GM04503 (cell line): ENCODE results near the gene SCIN.
"Not testable (repeated sequence)": the region's sequence is repeated elsewhere in the genome, so short reads cannot be mapped to it uniquely, and the experiment has no call there.

Experiments
- DNase-seq: peaks from one replicate; pipeline ENCODE4 v3.0.0-alpha.2; 2012; ENCODE audit warnings: low read depth

SCIN gene

GRCh38 chr7:12648704-12649261 lies 78.3 kb downstream of the SCIN start:
- no peak for DNase-seq

DNA sequence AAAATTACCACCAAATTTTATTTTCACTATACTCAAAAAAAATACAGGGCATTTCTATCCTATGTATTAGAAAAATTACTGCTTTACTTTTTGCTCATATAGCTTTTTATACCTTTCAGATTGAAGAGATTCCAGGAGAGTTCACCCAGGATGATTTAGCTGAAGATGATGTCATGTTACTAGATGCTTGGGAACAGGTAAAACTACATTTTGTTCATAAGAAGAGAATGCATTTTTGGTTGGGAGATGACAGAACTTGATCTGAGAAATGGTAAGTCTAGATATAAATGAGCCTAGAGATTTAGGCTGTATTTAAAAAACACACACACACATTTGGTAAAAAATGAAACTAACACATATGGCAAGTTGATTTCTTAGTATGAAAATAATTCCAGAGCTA lies 78.8 kb downstream of the SCIN start:
- no peak for DNase-seq

- no peak for DNase-seq
Measured at GRCh38 chr7:12650080-12650479, 79.6 kb downstream of the SCIN start.

DNA sequence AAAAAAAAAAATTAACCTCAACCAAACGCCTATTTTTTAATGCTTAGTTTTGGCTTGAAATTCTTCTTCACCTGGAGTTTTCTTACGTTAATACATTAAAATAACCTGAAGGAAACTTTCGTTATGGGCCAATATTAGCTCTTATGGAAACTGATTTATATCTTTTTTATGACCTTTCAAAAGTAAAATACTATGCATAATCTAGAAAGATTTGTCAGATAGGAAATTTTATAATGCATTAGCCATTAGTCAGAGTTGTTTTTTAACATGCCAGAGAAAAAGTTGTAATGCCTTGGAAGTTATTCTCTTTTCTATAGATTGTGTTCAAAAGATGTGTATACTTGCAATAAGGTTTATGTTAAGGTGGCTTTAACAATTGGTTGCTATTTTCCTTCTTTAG lies 82.6 kb downstream of the SCIN start:
- no peak for DNase-seq

GRCh38 chr7:12653518-12653917 lies 83.0 kb downstream of the SCIN start:
- no peak for DNase-seq

GRCh38 chr7:12655161-12655560 lies 84.6 kb downstream of the SCIN start:
- no peak for DNase-seq

DNA sequence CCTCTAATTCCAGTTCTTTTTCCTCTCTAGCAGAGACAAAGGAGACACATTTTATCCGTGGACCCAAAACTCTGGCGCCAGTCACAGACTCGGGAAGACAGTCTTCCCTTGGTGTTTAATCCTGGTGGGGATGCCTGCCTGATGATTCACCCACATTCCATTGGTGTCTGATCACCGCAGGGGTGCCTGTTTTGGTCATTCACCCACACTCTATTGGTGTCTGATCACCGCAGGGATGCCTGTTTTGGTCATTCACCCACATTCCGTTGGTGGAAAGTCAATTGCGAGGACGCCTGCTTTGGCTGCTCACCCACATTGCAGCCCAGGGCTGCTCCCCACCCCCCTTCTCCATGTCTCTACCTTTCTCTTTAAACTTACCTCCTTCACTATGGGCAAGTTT lies 89.9 kb downstream of the SCIN start:
- peak; percentile 14 for DNase-seq

DNA sequence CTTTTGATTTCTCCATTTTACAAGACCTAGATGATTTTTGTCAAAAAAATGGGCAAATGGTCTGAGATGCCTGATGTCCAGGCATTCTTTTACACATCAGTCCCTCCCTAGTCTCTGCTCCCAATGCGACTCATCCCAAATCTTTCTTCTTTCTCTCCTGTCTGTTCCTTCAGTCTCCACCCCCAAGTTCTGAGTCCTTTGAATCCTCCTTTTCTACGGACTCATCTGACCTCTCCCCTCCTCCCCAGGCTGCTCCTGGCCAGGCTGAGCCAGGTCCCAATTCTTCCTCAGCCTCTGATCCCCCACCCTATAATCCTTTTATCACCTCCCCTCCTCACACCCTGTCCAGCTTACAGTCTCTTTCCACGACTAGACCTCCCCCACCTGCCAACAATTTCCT lies 90.5 kb downstream of the SCIN start:
- not testable (repeated sequence) for DNase-seq

DNA sequence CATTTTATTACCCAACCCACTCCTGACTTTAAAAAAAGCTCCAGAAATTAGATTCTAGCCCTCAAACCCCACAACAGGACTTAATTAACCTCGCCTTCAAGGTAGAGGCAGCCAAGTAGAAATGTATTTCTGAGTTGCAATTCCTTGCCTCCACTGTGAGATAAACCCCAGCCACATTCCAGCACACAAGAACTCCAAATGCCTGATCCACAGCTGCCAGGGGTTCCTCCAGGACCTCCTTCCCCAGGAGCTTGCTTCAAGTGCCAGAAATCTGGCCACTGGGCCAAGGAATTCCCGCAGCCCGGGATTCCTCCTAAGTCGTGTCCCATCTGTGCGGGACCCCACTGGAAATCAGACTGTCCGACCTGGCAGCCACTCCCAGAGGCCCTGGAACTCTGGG lies 91.1 kb downstream of the SCIN start:
- no peak for DNase-seq

DNA sequence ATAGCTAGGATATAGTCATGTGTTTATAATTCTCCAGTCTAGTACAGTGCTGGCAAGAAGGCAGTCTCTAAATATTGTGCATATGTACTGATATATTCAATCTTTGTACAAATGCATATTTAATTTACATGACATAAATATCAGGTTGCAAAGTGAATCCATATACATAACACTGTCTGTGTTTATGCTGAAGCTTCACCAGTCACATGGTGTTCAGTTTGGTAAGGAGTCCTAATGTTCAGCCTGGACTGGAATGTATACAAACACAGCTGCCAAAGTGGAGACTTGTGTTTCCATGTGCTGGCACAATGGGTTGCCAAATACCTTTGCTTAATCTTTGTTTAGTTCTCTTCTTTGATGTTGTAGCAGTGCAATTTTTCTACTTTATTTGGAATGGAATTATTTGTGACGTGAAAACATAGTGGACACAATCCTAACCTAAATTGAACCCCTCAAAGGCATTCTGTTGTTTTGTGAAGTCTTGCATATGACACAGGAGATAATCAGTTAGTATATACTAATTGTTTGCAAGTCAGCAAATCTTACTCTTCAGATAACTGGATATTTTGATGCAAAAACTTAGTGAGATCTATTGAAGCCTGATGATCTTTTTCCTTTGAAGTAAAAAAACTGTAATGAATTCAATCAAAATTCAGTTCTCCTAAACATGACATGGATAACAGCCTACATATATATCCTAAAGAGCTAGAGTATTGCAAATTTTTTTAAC lies 99.6 kb downstream of the SCIN start:
- DNase-seq, result no peak

DNA sequence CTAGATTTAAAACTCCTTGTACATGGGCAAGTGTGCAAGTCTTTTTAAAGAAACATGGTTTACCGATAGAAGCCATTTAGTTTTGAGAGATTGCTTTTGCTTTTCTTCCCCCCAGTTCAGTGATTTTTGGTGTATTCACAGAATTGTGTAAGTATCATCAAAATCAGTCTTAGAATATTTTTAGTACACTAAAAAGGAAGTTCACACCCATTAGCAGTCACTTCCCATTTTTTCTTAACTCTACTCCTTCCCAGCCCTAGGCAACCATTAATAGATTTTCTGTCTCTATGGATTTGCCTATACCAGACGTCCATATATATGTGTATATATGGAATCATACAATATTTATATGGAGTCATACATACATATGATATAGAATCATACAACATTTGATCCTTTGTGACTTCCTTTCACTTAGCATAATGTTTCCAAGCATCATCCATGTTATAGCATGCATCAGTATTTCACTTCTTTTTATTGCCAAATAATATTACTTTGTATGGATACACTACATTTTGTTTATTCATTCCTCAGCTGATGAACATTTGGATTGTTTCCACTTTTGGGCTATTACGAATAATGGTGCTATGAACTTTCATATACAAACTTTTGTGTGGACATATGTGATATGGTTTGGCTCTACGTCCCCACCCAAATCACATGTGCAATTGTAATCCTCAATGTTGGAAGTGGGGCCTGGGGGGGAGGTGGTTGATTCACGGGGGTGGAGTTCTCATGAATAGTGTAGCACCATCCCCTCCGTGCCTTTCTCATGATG lies 100.4 kb downstream of the SCIN start:
- no peak for DNase-seq

DNA sequence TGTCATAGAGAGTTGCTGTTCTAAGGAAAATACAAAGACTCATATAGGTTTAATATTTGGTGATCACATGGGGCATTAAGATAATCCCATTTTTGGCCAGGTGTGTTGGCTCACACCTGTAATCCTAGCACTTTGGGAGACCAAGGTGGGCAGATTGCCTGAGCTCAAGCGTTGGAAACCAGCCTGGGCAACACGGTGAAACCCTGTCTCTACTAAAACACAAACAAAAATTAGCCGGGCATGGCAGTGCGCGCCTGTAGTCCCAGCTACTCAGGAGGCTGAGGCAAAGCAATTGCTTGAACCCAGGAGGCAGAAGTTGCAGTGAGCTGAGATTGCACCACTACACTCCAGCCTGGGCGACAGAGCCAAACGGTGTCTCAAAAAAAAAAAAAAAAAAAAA lies 102.9 kb downstream of the SCIN start:
- DNase-seq, result not testable (repeated sequence)

GRCh38 chr7:12674053-12674452 lies 103.5 kb downstream of the SCIN start:
- DNase-seq, result no peak

GRCh38 chr7:12674861-12675260 lies 104.3 kb downstream of the SCIN start:
- DNase-seq, result no peak

DNA sequence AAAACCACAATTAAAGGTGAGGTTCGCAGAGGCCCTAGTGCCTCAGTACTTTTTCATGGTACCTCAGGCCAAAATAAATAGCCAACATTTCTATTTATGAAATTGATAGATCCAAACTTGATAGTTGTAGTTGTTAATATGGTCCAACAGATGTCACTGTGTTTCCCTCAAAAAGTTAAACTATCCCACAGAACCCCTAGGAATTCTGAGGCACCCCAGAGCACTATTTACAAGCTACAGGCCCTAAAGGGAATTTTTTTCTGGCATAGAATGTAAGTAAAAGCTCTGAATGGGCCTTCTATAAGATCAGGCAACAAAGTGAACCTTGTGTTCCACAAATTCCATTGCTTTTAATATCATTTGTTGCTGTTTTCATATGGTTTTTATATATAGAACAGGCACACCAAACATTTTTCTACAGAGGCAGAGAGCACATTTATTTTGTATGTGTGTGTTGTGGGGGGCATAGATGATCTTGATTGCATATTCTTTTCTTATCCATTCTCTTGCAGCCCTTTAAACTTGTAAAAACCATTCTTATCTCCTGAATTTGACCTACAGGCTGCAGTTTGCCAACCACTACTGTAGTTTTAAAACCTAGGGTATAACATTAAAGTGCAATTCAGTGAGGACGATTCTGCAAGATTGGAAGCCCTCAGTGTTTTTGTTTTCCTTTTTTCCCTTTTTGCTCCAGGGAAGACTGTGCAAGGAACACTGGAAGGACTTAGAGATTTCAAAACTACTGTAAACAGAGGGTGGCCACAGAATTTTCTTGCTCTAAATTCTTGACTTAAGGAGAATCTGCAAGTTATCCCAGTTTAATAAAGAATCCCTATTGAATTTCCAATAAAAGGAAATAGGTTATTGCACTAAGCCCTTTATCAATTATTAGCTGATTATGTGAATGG lies 113.4 kb downstream of the SCIN start:
- no peak for DNase-seq

- no peak for DNase-seq
Measured at GRCh38 chr7:12684733-12685132, 114.2 kb downstream of the SCIN start.

GRCh38 chr7:12685550-12685949 lies 115.0 kb downstream of the SCIN start:
- no peak for DNase-seq

GRCh38 chr7:12686234-12686890 lies 115.8 kb downstream of the SCIN start:
- DNase-seq, result peak; percentile 68

DNA sequence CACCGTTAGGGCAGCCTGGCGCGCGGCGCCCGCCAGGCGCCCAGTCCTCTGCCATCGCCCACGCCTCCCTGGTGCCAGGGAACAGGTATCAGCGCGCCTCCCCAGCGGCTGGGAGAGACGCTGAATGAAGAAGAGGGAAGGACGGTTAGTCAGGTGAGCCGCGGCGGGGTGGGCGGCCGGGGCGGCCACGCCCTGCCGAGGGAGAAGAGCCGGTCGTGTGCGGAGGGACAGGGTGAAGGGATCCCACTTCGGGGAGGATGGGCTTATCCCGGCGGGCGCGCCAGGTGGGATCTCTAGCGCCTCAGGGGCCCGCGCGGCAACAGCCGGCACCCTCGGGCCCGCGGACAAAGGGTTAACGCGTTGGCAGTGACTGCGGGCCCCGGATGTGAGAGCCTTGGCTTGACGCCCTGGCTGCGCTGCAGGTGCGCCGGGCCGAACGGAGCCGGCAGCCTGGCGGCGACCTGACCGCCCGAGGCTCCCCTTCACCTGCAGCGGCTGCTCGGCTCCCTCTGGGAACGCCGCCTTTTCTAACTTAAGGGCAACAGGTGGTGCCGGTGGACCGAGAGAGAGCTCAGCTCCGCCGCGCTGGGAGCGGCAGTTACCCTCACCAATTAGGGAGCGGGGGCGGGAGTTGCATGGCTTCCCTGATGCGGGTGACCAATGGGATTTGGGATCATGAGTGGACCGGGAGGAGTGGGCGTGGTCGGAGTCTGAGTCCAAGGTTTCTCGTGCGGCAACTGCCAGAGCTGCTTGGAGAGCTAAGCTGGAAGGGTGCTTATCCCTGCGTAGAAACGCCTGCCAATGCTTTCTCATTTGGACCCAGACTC lies 116.6 kb downstream of the SCIN start, which contains the start of gene ARL4A:
Gene ARL4A (plus strand): TSS at position 743 of the 827 bp plus-strand sequence. CDS start 622 bp downstream, outside the sequence.
- DNase-seq, result peak; percentile 75

- no peak for DNase-seq
Measured at GRCh38 chr7:12687718-12688171, 117.2 kb downstream of the SCIN start.
